ENCODE measurements around the gene PMF1. TPM values are rescaled to one million over a fixed set of nuclear protein-coding genes. Genes with fewer than 3 reads are reported as not detected.
A peak's percentile ranks its signal among the peaks of the same experiment; 100 is the strongest.

Gene PMF1
- total RNA-seq, 1 experiment from 2014 or later: 59.0 TPM

- peak; percentile 74 for DNase-seq
- CTCF ChIA-PET: interaction anchor here (0.5 to 1.7 kb wide), 8 partner anchors 12 to 138 kb away, joined by 3 to 4 read pairs (median 3); no protein-coding TSS in a partner anchor
- BruUV-seq (replicated peaks): no TSS peak
- no peak for TF ChIP-seq CTCF (IDR thresholded peaks at IDR 0.05; ENCODE audit: unreplicated experiment)
- peak within 1 kb of the TSS; percentile 78 for H3K27ac Mint-ChIP-seq (ENCODE audit: unreplicated experiment)
- peaks cover 19% of the 10 kb centered on the region for H3K4me1 Mint-ChIP-seq (ENCODE audit: low read depth, unreplicated experiment)
- H3K9me3 Mint-ChIP-seq (ENCODE audit: low read depth, unreplicated experiment): no peaks in the 10 kb centered on the region
- intact Hi-C loops (cut with micrococcal nuclease; ENCODE audit: unreplicated experiment): loop anchor here (5.0 kb wide), 2 partner anchors 53 to 218 kb away; partner anchors contain the start of genes CCT3, MEF2D and TSACC
- no peaks in the 10 kb centered on the region for H3K27me3 Mint-ChIP-seq (ENCODE audit: unreplicated experiment)
- peaks cover 45% of the 10 kb centered on the region for H3K36me3 Mint-ChIP-seq (ENCODE audit: insufficient read depth, unreplicated experiment)
- peak within 1 kb of the TSS; percentile 72 for H3K4me3 Mint-ChIP-seq (ENCODE audit: low read depth, unreplicated experiment)
Observed at GRCh38 chr1:156284112-156284511, 71.3 kb downstream of the PMF1 start, which contains the start of gene TMEM79. Gene TMEM79, plus strand, starts transcription at chr1:156284325. Its CDS starts 902 bp downstream, at chr1:156285227.

GRCh38 chr1:156284757-156285156 is 72.0 kb downstream of the PMF1 start:
- no TSS peak for BruUV-seq (replicated peaks)
- intact Hi-C loops (cut with micrococcal nuclease; ENCODE audit: unreplicated experiment): loop anchor here (5.0 kb wide), 2 partner anchors 53 to 218 kb away; partner anchors contain the start of genes CCT3, MEF2D and TSACC
- Mint-ChIP-seq H3K27ac (ENCODE audit: unreplicated experiment) (no peak overlapping the region), H3K36me3 (ENCODE audit: insufficient read depth, unreplicated experiment) (peaks cover 45% of the 10 kb centered on the region), H3K4me3 (ENCODE audit: low read depth, unreplicated experiment) (peak overlapping the region; percentile 72), H3K4me1 (ENCODE audit: low read depth, unreplicated experiment) (peaks cover 19% of the 10 kb centered on the region), H3K27me3 (ENCODE audit: unreplicated experiment) (no peaks in the 10 kb centered on the region), H3K9me3 (ENCODE audit: low read depth, unreplicated experiment) (no peaks in the 10 kb centered on the region)
- CTCF ChIA-PET: interaction anchor here (0.5 to 1.4 kb wide), 4 partner anchors 12 to 57 kb away, joined by 3 to 4 read pairs (median 4); no protein-coding TSS in a partner anchor
- DNase-seq: no peak
- no peak for TF ChIP-seq CTCF (IDR thresholded peaks at IDR 0.05; ENCODE audit: unreplicated experiment)

GRCh38 chr1:156285437-156285836 is 72.6 kb downstream of the PMF1 start:
- no peaks in the 10 kb centered on the region for H3K27me3 Mint-ChIP-seq (ENCODE audit: unreplicated experiment)
- no peaks in the 10 kb centered on the region for H3K9me3 Mint-ChIP-seq (ENCODE audit: low read depth, unreplicated experiment)
- CTCF ChIA-PET: no interaction called here
- H3K4me3 Mint-ChIP-seq (ENCODE audit: low read depth, unreplicated experiment): no peak overlapping the region
- intact Hi-C loops (cut with micrococcal nuclease; ENCODE audit: unreplicated experiment): no loop called here
- DNase-seq: no peak
- no peak for TF ChIP-seq CTCF (IDR thresholded peaks at IDR 0.05; ENCODE audit: unreplicated experiment)
- no TSS peak for BruUV-seq (replicated peaks)
- H3K36me3 Mint-ChIP-seq (ENCODE audit: insufficient read depth, unreplicated experiment): peaks cover 45% of the 10 kb centered on the region
- H3K4me1 Mint-ChIP-seq (ENCODE audit: low read depth, unreplicated experiment): peaks cover 19% of the 10 kb centered on the region
- H3K27ac Mint-ChIP-seq (ENCODE audit: unreplicated experiment): no peak overlapping the region

GRCh38 chr1:156286061-156286460 is 73.3 kb downstream of the PMF1 start:
- CTCF ChIA-PET: no interaction called here
- Mint-ChIP-seq H3K27me3 (ENCODE audit: unreplicated experiment) (no peaks in the 10 kb centered on the region), H3K4me1 (ENCODE audit: low read depth, unreplicated experiment) (peaks cover 21% of the 10 kb centered on the region), H3K9me3 (ENCODE audit: low read depth, unreplicated experiment) (no peaks in the 10 kb centered on the region), H3K4me3 (ENCODE audit: low read depth, unreplicated experiment) (no peak overlapping the region), H3K27ac (ENCODE audit: unreplicated experiment) (no peak overlapping the region), H3K36me3 (ENCODE audit: insufficient read depth, unreplicated experiment) (peaks cover 45% of the 10 kb centered on the region)
- BruUV-seq (replicated peaks): no TSS peak
- intact Hi-C loops (cut with micrococcal nuclease; ENCODE audit: unreplicated experiment): no loop called here
- TF ChIP-seq CTCF (IDR thresholded peaks at IDR 0.05; ENCODE audit: unreplicated experiment): no peak
- no peak for DNase-seq

Other genes with a start within 250 kb of the PMF1 start
- 69.2 and 97.6 TPM in 2 replicates for gene ARHGEF2, start 234.5 kb upstream of the PMF1 start, total RNA-seq (2022)
- gene SSR2, start 192.1 kb upstream of the PMF1 start, total RNA-seq (2022): 215 and 246 TPM in 2 replicates
- gene UBQLN4, start 159.2 kb upstream of the PMF1 start, total RNA-seq (2022): 60.0 and 77.3 TPM in 2 replicates
- 69.8 and 69.9 TPM in 2 replicates for gene LAMTOR2, start 158.2 kb upstream of the PMF1 start, total RNA-seq (2022)
- 182 and 189 TPM in 2 replicates for gene RAB25, start 151.8 kb upstream of the PMF1 start, total RNA-seq (2022)
- gene MEX3A, start 130.5 kb upstream of the PMF1 start, total RNA-seq (2022): 3.3 and 5.0 TPM in 2 replicates
- 499 and 514 TPM in 2 replicates for gene LMNA, start 98.3 kb upstream of the PMF1 start, total RNA-seq (2022)
- gene SEMA4A, start 59.4 kb upstream of the PMF1 start, total RNA-seq (2022): 6.9 and 7.2 TPM in 2 replicates
- 28.2 and 32.5 TPM in 2 replicates for gene SLC25A44, start 18.9 kb upstream of the PMF1 start, total RNA-seq (2022)
- gene BGLAP, start 29.2 kb downstream of the PMF1 start, total RNA-seq (2022): 2.0 and 2.6 TPM in 2 replicates
- 20.4 and 21.2 TPM in 2 replicates for gene PAQR6, start 35.0 kb downstream of the PMF1 start, total RNA-seq (2022)
- 117 and 118 TPM in 2 replicates for gene SMG5, start 69.8 kb downstream of the PMF1 start, total RNA-seq (2022)
- 12.8 and 12.9 TPM in 2 replicates for gene TMEM79, start 71.3 kb downstream of the PMF1 start, total RNA-seq (2022)
- 31.0 and 39.7 TPM in 2 replicates for gene GLMP, start 82.7 kb downstream of the PMF1 start, total RNA-seq (2022)
- gene VHLL, start 86.3 kb downstream of the PMF1 start, total RNA-seq (2022): 0.81 and 1.5 TPM in 2 replicates
- 554 and 598 TPM in 2 replicates for gene CCT3, start 125.3 kb downstream of the PMF1 start, total RNA-seq (2022)
- 1.4 and 2.0 TPM in 2 replicates for gene TSACC, start 125.5 kb downstream of the PMF1 start, total RNA-seq (2022)
- 0.26 and 0.42 TPM in 2 replicates for gene RHBG, start 156.2 kb downstream of the PMF1 start, total RNA-seq (2022)

Data from Calu3 (cell line).